Raji (cell line): ENCODE measurements around the gene MYRIP.

Experiments used
- POLR2A ChIP-seq: IDR thresholded peaks from 2 replicates; pipeline ENCODE4 v1.6.1; 2011; ENCODE audit warnings: low read depth, low read length, control low read depth; ENCODE audit not compliant: insufficient read depth

The MYRIP gene

DNA sequence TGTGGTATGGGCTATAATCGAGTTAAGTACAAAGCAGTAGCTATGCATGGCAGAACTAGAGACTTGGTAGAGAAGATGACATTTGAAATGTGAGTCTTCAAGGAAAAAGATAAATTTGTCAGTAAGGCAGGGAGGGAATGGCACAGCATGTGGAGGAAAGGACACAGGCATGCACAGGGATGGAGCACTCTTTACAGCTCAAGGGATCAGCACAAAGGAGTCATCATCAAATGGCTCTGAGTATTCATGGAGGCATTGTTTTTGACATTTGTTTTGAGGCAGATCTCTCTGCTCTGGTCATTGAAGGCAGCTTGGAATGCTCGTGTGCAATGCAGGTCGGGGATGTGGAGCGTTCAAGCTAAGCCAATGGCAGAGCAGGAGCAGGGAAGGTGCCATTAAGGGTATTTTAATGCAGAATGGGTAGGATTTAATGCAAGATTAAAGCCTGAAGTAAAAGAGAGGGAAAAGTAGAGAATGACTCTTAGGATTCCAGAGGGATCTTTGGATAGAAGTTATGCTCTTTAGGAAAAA lies 213.0 kb downstream of the MYRIP start:
- no peak for TF ChIP-seq POLR2A

DNA sequence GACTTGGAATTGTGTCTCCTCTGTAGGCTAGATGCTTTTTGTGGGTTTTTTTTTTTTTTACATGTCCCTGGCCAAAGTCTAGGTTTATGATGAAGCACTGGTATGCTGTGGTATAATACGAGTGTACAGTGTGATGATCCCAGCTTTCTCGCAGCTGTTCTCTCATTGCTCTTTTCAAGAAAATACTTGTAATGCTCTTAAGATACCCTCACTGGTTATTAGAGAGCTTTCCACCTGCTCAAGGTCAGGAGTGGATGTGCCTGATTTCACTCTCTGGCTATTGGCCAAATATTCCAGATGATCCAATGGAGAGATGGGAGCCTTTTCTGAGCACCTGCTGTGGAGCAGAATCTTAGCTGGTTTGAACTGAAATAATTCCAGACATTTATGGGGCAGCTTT lies 215.1 kb downstream of the MYRIP start:
- no peak for TF ChIP-seq POLR2A

- no peak for TF ChIP-seq POLR2A
Measured at GRCh38 chr3:40035177-40035576, 225.8 kb downstream of the MYRIP start.

DNA sequence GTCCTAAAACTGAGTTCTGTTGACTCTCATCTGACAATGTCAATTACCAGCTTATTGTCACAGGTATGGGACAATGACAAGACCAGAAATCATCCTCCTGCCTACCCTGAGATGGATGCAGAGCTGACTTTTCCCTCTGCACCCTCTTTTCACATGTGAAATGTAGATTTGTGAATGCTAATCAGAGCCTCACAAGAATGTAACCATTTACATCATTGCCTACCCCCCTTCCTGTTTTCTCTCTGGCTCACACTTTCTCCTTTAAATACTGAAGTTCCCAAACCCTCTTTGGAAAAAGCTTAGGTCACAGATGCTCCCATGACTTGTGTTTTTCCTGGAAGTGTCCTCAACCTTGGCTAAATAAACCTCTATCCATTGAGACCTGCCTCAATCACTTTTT lies 228.2 kb downstream of the MYRIP start:
- no peak for TF ChIP-seq POLR2A

- TF ChIP-seq POLR2A: no peak
Measured at GRCh38 chr3:40042752-40043443, 233.5 kb downstream of the MYRIP start.

GRCh38 chr3:40043444-40043755 lies 234.0 kb downstream of the MYRIP start:
- no peak for TF ChIP-seq POLR2A

GRCh38 chr3:40044487-40044886 lies 235.1 kb downstream of the MYRIP start:
- TF ChIP-seq POLR2A: no peak

- no peak for TF ChIP-seq POLR2A
Measured at GRCh38 chr3:40045051-40045450, 235.6 kb downstream of the MYRIP start.

- TF ChIP-seq POLR2A: no peak
Measured at GRCh38 chr3:40046149-40046548, 236.7 kb downstream of the MYRIP start.

DNA sequence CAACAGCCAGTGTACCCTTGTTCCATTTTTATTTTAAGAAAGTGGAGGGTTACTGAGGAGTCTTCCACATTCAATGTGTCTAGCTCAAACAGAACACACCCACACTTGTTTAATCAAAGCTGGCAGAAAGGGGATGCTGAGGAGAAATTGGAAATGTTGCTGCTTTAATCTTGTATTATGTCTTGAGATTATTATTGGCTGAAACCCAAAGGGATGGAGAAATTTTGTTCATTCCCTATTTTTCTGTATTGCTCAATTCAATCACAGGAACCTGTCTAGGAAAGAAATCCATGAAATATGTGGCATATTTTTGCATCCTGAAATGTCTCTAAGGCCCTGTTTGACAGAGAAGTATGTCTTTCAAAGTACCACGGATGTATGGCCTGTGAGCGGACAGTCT lies 238.0 kb downstream of the MYRIP start:
- TF ChIP-seq POLR2A: no peak

GRCh38 chr3:40053663-40054062 lies 244.3 kb downstream of the MYRIP start:
- TF ChIP-seq POLR2A: no peak

GRCh38 chr3:40054568-40055222 lies 245.3 kb downstream of the MYRIP start:
- no peak for TF ChIP-seq POLR2A

DNA sequence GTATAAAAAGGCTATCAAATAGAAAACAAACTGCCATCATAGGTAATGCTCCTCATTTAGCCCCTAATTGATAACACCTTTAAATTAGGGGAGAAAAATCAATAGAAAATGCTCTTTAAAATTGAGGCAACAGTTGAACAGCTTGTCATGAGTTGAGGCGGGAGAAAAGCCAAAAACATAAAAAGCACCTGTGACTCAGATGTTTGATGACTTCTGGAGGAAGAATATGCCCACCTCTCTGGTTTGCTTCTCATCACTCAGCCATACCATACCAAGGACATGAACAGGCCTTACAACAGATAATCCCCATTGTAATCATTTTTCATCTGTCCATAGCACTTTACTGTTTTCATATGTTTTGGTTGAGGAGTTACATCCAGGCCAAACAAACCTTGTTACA lies 246.0 kb downstream of the MYRIP start:
- TF ChIP-seq POLR2A: no peak

DNA sequence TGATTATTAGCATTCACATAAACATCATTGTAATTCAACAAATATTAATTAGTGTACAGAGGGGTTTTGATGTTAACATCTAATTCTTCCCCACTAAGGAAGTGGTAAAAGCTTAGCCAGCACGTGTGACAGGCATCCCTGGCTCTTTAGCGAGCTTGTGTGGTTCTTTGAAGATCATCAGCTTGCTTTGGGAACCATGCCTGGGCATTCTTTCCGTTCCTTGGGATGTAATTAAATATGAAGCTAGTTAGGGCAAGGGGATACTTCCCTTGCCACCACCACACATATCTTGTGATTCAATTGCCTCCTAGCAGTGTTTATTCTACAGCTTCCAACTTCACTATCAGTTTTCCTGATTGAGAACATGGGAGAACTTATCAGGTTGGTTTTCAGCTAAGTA lies 246.5 kb downstream of the MYRIP start:
- TF ChIP-seq POLR2A: no peak

GRCh38 chr3:40057077-40057476 lies 247.7 kb downstream of the MYRIP start:
- TF ChIP-seq POLR2A: no peak

GRCh38 chr3:40057786-40058185 lies 248.4 kb downstream of the MYRIP start:
- TF ChIP-seq POLR2A: no peak

GRCh38 chr3:40068636-40069035 lies 259.2 kb downstream of the MYRIP start:
- no peak for TF ChIP-seq POLR2A

DNA sequence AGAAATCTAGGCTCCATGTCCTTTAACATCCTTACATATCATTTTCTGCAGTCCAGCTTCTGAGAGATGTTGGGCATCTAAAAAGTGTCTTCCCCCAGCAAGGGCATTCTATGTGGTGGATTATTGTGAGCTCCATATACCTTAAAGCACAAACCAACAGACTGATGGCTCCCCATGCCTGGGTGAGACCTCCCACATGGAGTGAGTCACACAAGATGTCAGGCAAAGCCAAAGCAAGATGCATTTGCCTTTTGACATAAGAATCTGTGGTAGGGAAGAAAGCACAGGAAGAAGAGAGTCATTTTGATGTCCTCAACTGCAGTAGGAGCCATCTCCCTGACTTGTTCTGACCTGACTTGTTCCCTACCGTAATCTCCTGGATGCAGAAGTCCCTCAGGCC lies 261.4 kb downstream of the MYRIP start:
- no peak for TF ChIP-seq POLR2A
